ENCODE measurements around the gene SORBS2.

The SORBS2 gene

GRCh38 chr4:185566425-185566824 lies 245.6 kb downstream of the SORBS2 start:
- TF ChIP-seq EZH2 (IDR thresholded peaks at IDR 0.05; ENCODE audit: borderline replicate concordance, low read depth, low read length, severe bottlenecking): no peak
- TF ChIP-seq, protein P1, sequence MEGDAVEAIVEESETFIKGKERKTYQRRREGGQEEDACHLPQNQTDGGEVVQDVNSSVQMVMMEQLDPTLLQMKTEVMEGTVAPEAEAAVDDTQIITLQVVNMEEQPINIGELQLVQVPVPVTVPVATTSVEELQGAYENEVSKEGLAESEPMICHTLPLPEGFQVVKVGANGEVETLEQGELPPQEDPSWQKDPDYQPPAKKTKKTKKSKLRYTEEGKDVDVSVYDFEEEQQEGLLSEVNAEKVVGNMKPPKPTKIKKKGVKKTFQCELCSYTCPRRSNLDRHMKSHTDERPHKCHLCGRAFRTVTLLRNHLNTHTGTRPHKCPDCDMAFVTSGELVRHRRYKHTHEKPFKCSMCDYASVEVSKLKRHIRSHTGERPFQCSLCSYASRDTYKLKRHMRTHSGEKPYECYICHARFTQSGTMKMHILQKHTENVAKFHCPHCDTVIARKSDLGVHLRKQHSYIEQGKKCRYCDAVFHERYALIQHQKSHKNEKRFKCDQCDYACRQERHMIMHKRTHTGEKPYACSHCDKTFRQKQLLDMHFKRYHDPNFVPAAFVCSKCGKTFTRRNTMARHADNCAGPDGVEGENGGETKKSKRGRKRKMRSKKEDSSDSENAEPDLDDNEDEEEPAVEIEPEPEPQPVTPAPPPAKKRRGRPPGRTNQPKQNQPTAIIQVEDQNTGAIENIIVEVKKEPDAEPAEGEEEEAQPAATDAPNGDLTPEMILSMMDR (IDR thresholded peaks at IDR 0.05; ENCODE audit: borderline replicate concordance, extremely low read depth, low read length, poor library complexity, severe bottlenecking): no peak
- H4K20me1 ChIP-seq (ENCODE audit: insufficient read depth, low read length): no peaks in the 10 kb centered on the region
- no peak overlapping the region for H3K9ac ChIP-seq (ENCODE audit: low read depth, low read length)
- H3K4me1 ChIP-seq (ENCODE audit: insufficient read depth, low read length): no peaks in the 10 kb centered on the region
- H3K9me3 ChIP-seq (ENCODE audit: insufficient read depth, low read length, severe bottlenecking): no peaks in the 10 kb centered on the region
- no peak overlapping the region for H3K4me3 ChIP-seq (ENCODE audit: low read depth in 1 of 2, low read length in 2 of 2)
- no peak for DNase-seq
- no peak overlapping the region for H3K27ac ChIP-seq (ENCODE audit: low read length)
- no peak overlapping the region for H3K4me2 ChIP-seq (ENCODE audit: insufficient read depth, low read length)
- H3K27me3 ChIP-seq (ENCODE audit: insufficient read depth, low read length, poor library complexity): no peaks in the 10 kb centered on the region
- H2AFZ ChIP-seq (ENCODE audit: low read depth, low read length): no peak overlapping the region
- no peaks in the 10 kb centered on the region for H3K79me2 ChIP-seq (ENCODE audit: insufficient read depth, low read length)
- H3K36me3 ChIP-seq (ENCODE audit: insufficient read depth, low read length): no peaks in the 10 kb centered on the region
- ATAC-seq (ENCODE audit: insufficient read depth, low read depth): no peak

DNA sequence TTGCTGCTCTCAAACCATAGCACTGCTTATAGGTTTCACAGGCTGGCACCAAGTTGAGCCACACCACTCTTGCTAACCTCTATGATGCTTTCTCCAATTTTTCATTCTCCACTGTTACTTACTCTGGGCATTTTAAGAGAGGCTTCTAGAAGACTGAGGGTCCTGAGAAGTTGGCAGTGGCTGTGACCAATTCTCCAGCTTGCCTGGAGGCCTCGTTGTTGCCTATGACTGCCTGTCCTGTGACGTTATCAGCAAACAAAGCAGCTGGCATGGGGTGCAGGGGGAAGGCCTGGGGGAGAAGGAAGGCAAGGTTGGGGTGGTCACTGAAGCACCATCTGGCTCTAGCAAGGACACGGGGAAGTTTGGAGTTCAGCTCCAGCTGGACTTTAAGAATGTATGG lies 246.3 kb downstream of the SORBS2 start:
- Histone ChIP-seq H3K27ac (ENCODE audit: low read length) (no peak overlapping the region), H3K36me3 (ENCODE audit: insufficient read depth, low read length) (no peaks in the 10 kb centered on the region), H3K9me3 (ENCODE audit: insufficient read depth, low read length, severe bottlenecking) (no peaks in the 10 kb centered on the region), H3K4me3 (ENCODE audit: low read depth in 1 of 2, low read length in 2 of 2) (no peak overlapping the region), H3K4me2 (ENCODE audit: insufficient read depth, low read length) (no peak overlapping the region), H4K20me1 (ENCODE audit: insufficient read depth, low read length) (no peaks in the 10 kb centered on the region), H3K79me2 (ENCODE audit: insufficient read depth, low read length) (no peaks in the 10 kb centered on the region), H2AFZ (ENCODE audit: low read depth, low read length) (no peak overlapping the region), H3K4me1 (ENCODE audit: insufficient read depth, low read length) (no peaks in the 10 kb centered on the region), H3K27me3 (ENCODE audit: insufficient read depth, low read length, poor library complexity) (no peaks in the 10 kb centered on the region), H3K9ac (ENCODE audit: low read depth, low read length) (no peak overlapping the region)
- DNase-seq (no peak), ATAC-seq (ENCODE audit: insufficient read depth, low read depth) (no peak)
- TF ChIP-seq EZH2 (IDR thresholded peaks at IDR 0.05; ENCODE audit: borderline replicate concordance, low read depth, low read length, severe bottlenecking): no peak
- TF ChIP-seq, protein P1 (IDR thresholded peaks at IDR 0.05; ENCODE audit: borderline replicate concordance, extremely low read depth, low read length, poor library complexity, severe bottlenecking): no peak

- Histone ChIP-seq H3K4me2 (ENCODE audit: insufficient read depth, low read length) (no peak overlapping the region), H2AFZ (ENCODE audit: low read depth, low read length) (no peak overlapping the region), H3K27me3 (ENCODE audit: insufficient read depth, low read length, poor library complexity) (no peaks in the 10 kb centered on the region), H3K79me2 (ENCODE audit: insufficient read depth, low read length) (no peaks in the 10 kb centered on the region), H3K4me1 (ENCODE audit: insufficient read depth, low read length) (no peaks in the 10 kb centered on the region), H3K36me3 (ENCODE audit: insufficient read depth, low read length) (no peaks in the 10 kb centered on the region), H3K9me3 (ENCODE audit: insufficient read depth, low read length, severe bottlenecking) (no peaks in the 10 kb centered on the region), H3K4me3 (ENCODE audit: low read depth in 1 of 2, low read length in 2 of 2) (no peak overlapping the region), H3K9ac (ENCODE audit: low read depth, low read length) (no peak overlapping the region), H4K20me1 (ENCODE audit: insufficient read depth, low read length) (no peaks in the 10 kb centered on the region), H3K27ac (ENCODE audit: low read length) (no peak overlapping the region)
- DNase-seq (no peak), ATAC-seq (ENCODE audit: insufficient read depth, low read depth) (no peak)
- TF ChIP-seq EZH2 (IDR thresholded peaks at IDR 0.05; ENCODE audit: borderline replicate concordance, low read depth, low read length, severe bottlenecking): no peak
- TF ChIP-seq, protein P1 (IDR thresholded peaks at IDR 0.05; ENCODE audit: borderline replicate concordance, extremely low read depth, low read length, poor library complexity, severe bottlenecking): no peak
These were observed 247.6 kb downstream of the SORBS2 start for GRCh38 chr4:185564349-185564748.

DNA sequence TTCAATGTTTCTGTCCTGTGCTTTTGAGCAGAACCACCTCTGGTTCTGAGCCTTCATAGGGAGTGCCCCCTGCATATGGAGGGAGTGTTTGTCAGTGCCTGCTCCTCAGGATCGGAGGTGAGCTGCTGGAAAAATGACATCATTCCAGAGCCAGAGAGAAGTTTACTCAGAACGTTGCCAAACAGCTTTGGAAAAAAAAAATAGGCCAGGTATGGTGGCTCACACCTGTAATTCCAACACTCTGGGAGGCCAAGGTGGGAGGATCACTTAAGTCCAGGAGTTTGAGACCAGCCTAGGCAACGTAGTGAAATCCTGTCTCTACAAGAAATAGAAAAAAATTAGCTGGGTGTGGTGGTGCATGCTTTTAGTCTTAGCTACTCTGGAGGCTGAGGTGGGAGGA lies 249.5 kb downstream of the SORBS2 start:
- DNase-seq (no peak), ATAC-seq (ENCODE audit: insufficient read depth, low read depth) (no peak)
- Histone ChIP-seq H3K4me3 (ENCODE audit: low read depth in 1 of 2, low read length in 2 of 2) (no peak overlapping the region), H3K36me3 (ENCODE audit: insufficient read depth, low read length) (no peaks in the 10 kb centered on the region), H3K4me2 (ENCODE audit: insufficient read depth, low read length) (no peak overlapping the region), H3K27ac (ENCODE audit: low read length) (no peak overlapping the region), H4K20me1 (ENCODE audit: insufficient read depth, low read length) (no peaks in the 10 kb centered on the region), H3K9ac (ENCODE audit: low read depth, low read length) (no peak overlapping the region), H2AFZ (ENCODE audit: low read depth, low read length) (no peak overlapping the region), H3K79me2 (ENCODE audit: insufficient read depth, low read length) (no peaks in the 10 kb centered on the region), H3K9me3 (ENCODE audit: insufficient read depth, low read length, severe bottlenecking) (no peaks in the 10 kb centered on the region), H3K4me1 (ENCODE audit: insufficient read depth, low read length) (no peaks in the 10 kb centered on the region), H3K27me3 (ENCODE audit: insufficient read depth, low read length, poor library complexity) (no peaks in the 10 kb centered on the region)
- TF ChIP-seq, protein P1 (IDR thresholded peaks at IDR 0.05; ENCODE audit: borderline replicate concordance, extremely low read depth, low read length, poor library complexity, severe bottlenecking): no peak
- no peak for TF ChIP-seq EZH2 (IDR thresholded peaks at IDR 0.05; ENCODE audit: borderline replicate concordance, low read depth, low read length, severe bottlenecking)

Data from DND-41 (cell line).